ENCODE results near the gene LETM1. TPM values are rescaled to one million over a fixed set of nuclear protein-coding genes. Genes with fewer than 3 reads are reported as not detected.

The LETM1 gene
- total and polyA plus RNA-seq, 2 of the 13 experiments (the other 11 are each of a cell fraction or from before 2014, with no cell fraction given) = 9.7 to 41.6 TPM

DNA sequence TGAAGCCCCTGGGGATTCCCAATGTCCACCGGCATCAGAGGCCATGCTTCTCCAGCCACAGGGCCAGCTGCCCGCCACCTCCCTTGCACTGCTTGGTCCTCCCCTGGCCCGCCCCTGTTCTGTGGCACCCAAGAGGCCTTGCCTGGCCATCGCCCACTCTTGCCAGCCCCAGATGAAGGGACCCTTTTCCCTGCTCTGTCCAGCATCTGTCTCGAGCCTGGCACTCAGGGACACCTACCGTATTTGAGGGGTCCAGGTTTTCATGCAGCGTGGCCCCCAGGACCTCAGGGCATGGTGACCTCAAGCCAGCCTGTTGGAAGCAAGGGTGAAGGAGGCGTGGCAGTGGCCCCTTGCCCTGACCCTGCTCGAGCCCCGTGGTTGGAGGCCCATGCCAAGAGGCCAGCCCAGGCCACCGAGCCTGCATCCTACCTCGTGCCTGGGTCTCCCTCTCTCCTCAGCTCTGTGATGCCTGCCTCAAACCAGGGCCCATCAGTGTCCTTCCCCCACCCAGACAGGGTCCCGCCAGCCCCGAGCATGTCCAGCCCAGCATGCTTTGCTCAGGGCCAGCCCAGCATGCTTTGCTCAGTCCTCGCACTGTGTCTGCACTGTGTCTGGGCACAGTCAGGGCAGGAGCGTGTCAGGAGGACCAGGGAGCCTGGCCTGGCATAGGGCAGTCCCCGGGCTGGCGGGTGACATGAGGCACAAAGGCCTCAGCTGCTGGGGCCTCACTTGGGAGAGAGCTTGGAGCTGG, 77.1 kb downstream of the LETM1 start (continued):
- TF ChIP-seq, protein P1, sequence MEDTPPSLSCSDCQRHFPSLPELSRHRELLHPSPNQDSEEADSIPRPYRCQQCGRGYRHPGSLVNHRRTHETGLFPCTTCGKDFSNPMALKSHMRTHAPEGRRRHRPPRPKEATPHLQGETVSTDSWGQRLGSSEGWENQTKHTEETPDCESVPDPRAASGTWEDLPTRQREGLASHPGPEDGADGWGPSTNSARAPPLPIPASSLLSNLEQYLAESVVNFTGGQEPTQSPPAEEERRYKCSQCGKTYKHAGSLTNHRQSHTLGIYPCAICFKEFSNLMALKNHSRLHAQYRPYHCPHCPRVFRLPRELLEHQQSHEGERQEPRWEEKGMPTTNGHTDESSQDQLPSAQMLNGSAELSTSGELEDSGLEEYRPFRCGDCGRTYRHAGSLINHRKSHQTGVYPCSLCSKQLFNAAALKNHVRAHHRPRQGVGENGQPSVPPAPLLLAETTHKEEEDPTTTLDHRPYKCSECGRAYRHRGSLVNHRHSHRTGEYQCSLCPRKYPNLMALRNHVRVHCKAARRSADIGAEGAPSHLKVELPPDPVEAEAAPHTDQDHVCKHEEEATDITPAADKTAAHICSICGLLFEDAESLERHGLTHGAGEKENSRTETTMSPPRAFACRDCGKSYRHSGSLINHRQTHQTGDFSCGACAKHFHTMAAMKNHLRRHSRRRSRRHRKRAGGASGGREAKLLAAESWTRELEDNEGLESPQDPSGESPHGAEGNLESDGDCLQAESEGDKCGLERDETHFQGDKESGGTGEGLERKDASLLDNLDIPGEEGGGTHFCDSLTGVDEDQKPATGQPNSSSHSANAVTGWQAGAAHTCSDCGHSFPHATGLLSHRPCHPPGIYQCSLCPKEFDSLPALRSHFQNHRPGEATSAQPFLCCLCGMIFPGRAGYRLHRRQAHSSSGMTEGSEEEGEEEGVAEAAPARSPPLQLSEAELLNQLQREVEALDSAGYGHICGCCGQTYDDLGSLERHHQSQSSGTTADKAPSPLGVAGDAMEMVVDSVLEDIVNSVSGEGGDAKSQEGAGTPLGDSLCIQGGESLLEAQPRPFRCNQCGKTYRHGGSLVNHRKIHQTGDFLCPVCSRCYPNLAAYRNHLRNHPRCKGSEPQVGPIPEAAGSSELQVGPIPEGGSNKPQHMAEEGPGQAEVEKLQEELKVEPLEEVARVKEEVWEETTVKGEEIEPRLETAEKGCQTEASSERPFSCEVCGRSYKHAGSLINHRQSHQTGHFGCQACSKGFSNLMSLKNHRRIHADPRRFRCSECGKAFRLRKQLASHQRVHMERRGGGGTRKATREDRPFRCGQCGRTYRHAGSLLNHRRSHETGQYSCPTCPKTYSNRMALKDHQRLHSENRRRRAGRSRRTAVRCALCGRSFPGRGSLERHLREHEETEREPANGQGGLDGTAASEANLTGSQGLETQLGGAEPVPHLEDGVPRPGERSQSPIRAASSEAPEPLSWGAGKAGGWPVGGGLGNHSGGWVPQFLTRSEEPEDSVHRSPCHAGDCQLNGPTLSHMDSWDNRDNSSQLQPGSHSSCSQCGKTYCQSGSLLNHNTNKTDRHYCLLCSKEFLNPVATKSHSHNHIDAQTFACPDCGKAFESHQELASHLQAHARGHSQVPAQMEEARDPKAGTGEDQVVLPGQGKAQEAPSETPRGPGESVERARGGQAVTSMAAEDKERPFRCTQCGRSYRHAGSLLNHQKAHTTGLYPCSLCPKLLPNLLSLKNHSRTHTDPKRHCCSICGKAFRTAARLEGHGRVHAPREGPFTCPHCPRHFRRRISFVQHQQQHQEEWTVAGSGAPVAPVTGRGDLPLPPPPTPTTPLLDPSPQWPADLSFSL (CRISPR knock-in tag; IDR thresholded peaks at IDR 0.05) = no peak
- no peak for TF ChIP-seq WIZ (CRISPR knock-in tag; IDR thresholded peaks at IDR 0.05)
- TF ChIP-seq, protein P2, sequence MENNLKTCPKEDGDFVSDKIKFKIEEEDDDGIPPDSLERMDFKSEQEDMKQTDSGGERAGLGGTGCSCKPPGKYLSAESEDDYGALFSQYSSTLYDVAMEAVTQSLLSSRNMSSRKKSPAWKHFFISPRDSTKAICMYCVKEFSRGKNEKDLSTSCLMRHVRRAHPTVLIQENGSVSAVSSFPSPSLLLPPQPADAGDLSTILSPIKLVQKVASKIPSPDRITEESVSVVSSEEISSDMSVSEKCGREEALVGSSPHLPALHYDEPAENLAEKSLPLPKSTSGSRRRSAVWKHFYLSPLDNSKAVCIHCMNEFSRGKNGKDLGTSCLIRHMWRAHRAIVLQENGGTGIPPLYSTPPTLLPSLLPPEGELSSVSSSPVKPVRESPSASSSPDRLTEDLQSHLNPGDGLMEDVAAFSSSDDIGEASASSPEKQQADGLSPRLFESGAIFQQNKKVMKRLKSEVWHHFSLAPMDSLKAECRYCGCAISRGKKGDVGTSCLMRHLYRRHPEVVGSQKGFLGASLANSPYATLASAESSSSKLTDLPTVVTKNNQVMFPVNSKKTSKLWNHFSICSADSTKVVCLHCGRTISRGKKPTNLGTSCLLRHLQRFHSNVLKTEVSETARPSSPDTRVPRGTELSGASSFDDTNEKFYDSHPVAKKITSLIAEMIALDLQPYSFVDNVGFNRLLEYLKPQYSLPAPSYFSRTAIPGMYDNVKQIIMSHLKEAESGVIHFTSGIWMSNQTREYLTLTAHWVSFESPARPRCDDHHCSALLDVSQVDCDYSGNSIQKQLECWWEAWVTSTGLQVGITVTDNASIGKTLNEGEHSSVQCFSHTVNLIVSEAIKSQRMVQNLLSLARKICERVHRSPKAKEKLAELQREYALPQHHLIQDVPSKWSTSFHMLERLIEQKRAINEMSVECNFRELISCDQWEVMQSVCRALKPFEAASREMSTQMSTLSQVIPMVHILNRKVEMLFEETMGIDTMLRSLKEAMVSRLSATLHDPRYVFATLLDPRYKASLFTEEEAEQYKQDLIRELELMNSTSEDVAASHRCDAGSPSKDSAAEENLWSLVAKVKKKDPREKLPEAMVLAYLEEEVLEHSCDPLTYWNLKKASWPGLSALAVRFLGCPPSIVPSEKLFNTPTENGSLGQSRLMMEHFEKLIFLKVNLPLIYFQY (CRISPR knock-in tag; IDR thresholded peaks at IDR 0.05; ENCODE audit: borderline replicate concordance) = no peak
- TF ChIP-seq, protein P3, sequence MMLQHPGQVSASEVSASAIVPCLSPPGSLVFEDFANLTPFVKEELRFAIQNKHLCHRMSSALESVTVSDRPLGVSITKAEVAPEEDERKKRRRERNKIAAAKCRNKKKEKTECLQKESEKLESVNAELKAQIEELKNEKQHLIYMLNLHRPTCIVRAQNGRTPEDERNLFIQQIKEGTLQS (CRISPR knock-in tag; IDR thresholded peaks at IDR 0.05) = no peak
- TF ChIP-seq ZNF329 (CRISPR knock-in tag; IDR thresholded peaks at IDR 0.05; ENCODE audit: low read depth) = no peak
- no peak for TF ChIP-seq ZSCAN12 (CRISPR knock-in tag; IDR thresholded peaks at IDR 0.05)
- TF ChIP-seq EED (CRISPR knock-in tag; IDR thresholded peaks at IDR 0.05) = no peak; the same call in 1 of the 2 replicates
- no peak for TF ChIP-seq ZNF720 (CRISPR knock-in tag; IDR thresholded peaks at IDR 0.05)
- no peak for TF ChIP-seq ZBTB21 (CRISPR knock-in tag; IDR thresholded peaks at IDR 0.05)
- TF ChIP-seq RFXAP (CRISPR knock-in tag; IDR thresholded peaks at IDR 0.05; ENCODE audit: borderline replicate concordance) = no peak
- no peak for TF ChIP-seq CENPX (CRISPR knock-in tag; IDR thresholded peaks at IDR 0.05)
- TF ChIP-seq, protein P4, sequence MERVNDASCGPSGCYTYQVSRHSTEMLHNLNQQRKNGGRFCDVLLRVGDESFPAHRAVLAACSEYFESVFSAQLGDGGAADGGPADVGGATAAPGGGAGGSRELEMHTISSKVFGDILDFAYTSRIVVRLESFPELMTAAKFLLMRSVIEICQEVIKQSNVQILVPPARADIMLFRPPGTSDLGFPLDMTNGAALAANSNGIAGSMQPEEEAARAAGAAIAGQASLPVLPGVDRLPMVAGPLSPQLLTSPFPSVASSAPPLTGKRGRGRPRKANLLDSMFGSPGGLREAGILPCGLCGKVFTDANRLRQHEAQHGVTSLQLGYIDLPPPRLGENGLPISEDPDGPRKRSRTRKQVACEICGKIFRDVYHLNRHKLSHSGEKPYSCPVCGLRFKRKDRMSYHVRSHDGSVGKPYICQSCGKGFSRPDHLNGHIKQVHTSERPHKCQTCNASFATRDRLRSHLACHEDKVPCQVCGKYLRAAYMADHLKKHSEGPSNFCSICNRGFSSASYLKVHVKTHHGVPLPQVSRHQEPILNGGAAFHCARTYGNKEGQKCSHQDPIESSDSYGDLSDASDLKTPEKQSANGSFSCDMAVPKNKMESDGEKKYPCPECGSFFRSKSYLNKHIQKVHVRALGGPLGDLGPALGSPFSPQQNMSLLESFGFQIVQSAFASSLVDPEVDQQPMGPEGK (CRISPR knock-in tag; IDR thresholded peaks at IDR 0.05) = no peak
- no peak for TF ChIP-seq SNAI1 (CRISPR knock-in tag; IDR thresholded peaks at IDR 0.05; ENCODE audit: borderline replicate concordance)
- TF ChIP-seq HCFC1 (IDR thresholded peaks at IDR 0.05; ENCODE audit: low read depth, low read length) = no peak
- no peak for TF ChIP-seq KLF15 (CRISPR knock-in tag; IDR thresholded peaks at IDR 0.05; ENCODE audit: borderline replicate concordance)
